Germinal center (tissue), 1 donor: ENCODE data around the gene KAT2B.

Experiments
- DNase-seq: peaks from one replicate; pipeline ENCODE4 v3.0.0; 2012; ENCODE audit warnings: mixed read lengths, low spot score

The KAT2B gene

GRCh38 chr3:20143519-20143918, 103.3 kb downstream of the KAT2B start:
- no peak for DNase-seq

DNA sequence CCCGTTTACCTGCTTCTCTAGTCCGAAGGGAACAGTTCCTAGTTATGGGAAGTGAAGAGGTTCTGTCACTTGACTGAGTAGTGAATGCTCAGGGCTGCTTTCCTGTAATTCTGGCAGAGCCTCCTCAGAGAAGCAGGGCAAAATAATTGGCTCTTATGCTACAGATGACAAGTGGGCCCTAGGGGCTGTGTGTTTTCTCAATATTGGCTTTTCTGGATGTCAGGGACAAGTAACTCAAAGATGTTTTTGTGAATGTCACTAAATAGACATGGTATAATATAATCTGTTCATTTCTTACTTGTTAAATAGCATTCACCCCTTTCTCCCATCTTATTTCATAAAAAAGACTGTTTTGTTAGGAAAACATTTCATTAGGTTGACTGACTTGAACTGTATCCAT, 105.6 kb downstream of the KAT2B start:
- DNase-seq = no peak

GRCh38 chr3:20146301-20146700, 106.1 kb downstream of the KAT2B start:
- DNase-seq = no peak

GRCh38 chr3:20147361-20147760, 107.1 kb downstream of the KAT2B start:
- no peak for DNase-seq

DNA sequence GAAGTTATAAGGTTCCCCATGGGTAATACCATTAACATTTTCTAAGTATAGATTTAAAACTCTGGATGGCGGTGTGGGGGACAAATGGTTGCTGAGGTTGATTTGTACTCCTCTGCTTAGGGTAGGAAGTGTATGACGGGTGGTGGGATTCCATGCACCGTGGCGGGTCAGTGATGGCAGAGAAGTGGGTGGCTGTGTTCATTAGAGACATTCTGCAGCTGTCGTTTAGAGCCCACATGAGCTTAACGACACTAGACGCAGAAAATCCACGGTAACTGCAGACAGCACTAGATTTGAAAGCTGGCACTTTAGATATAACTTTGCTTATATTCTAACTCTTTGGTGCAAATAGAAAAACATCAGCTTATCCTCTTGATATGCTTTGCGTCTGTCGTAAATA, 108.2 kb downstream of the KAT2B start:
- no peak for DNase-seq

GRCh38 chr3:20154078-20154477, 113.8 kb downstream of the KAT2B start:
- no peak for DNase-seq

- no peak for DNase-seq
These were observed 114.7 kb downstream of the KAT2B start for GRCh38 chr3:20154928-20155327.

DNA sequence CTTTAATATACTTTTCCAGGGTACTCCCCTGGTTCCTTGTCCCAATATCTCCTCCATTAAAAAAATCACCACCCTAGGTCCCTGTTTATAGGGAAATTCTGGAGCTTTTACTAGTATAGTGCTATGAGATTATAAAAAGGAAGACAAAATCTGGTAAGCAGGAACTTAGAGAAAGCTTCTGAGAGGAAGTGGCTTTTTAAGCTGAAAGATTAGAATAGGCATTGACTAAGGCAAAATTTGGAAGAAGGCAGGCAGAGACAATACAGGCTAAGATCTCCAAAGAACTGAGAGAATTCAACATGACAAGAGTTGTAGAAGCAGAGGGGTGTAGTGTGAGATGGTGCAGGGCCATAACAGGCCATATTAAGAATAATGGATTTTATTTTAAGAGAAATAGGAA, 120.0 kb downstream of the KAT2B start:
- peak; percentile 12 for DNase-seq

- DNase-seq = no peak
These were observed 121.5 kb downstream of the KAT2B start for GRCh38 chr3:20161714-20162113.

GRCh38 chr3:20173844-20174410, 133.7 kb downstream of the KAT2B start:
- no peak for DNase-seq

DNA sequence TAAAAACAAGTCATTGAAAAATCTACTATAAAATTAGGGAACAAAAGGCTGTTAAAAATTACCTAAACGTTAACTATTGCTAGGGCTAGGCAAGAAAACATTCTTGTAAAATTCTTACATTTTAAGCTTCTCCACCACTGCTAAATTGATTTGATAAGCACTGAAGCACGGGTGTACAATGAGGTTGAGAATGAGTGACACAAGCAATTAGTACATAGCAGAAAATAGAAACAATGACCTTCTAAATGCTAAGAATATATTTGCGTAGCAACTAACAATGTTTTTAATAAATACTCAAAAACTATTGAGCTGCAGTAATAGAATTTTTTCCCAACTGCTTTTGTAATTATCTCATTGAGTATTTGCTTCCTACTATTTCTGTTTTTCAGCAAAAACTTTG, 141.0 kb downstream of the KAT2B start:
- no peak for DNase-seq

DNA sequence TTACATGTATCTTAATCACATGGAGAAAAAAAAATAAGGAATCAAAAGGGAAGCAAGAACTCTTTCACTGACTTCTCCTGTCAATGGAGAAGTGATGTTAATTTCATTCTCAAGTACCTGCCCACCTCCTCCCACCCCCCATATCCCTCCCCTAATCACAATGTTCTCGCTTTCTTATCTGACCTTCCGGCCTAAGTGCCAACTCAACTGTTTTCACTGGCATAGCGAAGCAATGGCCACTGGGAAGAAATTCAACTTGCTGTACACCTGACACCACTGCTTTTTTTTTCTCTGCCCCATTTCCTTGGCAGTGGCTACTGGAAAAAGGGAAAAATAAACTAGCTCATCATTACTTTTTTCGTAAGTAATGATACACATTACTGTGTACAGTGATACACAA, 142.0 kb downstream of the KAT2B start:
- DNase-seq = no peak

DNA sequence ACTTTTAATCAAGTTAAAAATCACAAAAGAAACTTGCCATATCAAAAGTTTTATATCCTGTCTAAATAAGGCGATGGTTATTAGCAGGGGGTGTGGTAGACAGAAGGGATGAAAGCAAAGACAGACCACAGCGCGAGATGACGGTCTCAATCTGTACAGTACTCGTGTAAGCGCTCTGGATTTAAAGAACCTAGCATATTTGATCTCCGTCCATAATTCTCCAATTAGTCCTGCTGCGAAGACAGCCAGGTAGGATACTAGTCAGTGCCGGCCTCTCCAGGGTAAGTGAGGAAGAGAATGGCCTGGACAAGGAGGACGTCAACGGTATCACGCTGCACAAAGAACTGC, 145.1 kb downstream of the KAT2B start:
- peak; percentile 11 for DNase-seq

DNA sequence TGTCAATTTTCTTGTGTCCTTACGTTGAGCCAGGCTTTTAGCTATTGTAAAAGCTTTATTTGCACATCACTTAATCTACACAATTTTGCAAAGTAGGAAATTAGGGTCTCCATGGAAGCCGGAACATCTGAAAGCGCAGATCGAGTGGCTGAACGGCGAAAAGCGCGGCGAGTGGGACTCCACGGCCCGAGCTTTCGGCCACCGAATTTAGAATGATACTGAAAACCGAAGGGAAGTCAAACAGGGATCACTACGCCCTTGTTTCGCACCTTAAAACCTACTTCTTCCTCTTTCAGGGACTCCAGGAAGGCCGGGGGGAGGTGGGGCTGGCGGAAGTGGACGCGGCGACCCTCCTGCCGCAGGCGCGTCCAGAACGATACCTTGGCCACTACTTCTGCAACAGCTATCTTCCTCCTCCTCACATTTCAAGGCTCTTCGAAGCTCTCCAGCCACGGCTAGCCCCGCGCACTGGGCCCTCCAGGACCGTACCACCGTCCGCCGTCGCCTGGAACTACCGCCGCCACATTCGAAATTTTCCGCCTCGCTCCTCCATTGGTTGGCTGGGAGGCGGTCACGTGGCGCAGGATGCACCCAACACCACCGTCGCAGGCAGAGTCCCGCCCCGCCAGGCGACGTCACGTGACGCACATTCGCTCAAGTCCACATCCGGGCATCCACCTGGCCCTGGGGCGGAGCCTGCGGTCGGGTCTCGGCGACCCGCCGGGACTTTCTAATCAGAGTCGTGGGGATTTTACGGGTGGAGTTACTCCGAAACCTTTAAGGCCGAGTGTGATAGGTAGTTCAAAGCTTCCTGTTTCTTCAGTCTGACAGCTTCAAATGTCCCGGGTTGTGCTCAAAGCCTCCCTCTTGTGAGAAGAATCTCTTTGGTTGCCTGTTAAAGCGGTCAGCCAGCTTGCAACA, 145.7 kb downstream of the KAT2B start, which contains the start of gene SGO1:
SGO1 (minus strand) TSS at position 528 of the 921 bp plus-strand sequence. CDS start 2,179 bp downstream, outside the sequence.
- DNase-seq = peak; percentile 98

DNA sequence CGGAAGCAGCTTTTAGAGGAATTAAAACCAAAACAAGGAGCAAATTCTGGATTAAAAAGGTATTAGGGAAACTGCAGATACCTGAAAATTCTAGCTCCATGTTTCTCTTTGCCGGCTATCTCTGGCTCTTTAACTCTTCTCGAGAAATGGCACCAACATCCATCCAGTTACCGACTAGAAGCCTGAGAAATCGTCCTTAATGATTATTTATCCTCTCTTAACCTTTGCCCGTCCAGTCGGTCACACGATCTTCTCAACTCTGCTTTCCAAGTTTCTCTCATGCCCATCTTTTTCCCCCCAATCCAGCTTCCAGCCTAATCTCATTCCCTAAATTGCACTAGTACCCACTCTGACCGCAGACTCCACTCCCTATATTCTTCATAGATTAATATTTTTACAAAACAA, 146.4 kb downstream of the KAT2B start:
- no peak for DNase-seq

GRCh38 chr3:20190991-20191390, 150.7 kb downstream of the KAT2B start:
- DNase-seq = no peak

- no peak for DNase-seq
These were observed 154.7 kb downstream of the KAT2B start for GRCh38 chr3:20194793-20195460.

DNA sequence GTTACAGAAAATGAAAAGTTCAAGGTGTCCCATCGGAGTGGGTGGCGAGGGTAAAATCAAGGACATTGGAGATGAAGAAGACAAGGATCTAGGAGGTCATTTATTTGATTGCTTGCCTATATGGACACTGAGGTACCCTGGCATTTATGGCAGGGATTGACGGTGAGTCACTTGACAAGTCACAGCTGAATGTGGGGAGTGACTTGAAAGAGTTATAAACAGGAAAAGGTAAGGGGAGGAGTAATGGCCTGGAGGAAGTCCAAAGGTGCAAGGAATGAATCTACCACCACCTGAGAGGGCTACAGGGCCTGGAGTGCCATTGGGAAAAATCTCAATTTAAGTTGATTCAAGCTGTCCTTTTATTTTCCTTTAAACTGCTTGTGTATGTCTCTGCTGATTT, 157.5 kb downstream of the KAT2B start:
- no peak for DNase-seq

GRCh38 chr3:20201143-20201542, 160.9 kb downstream of the KAT2B start:
- DNase-seq = no peak
